ENCODE measurements around the gene L1CAM. TPM values are rescaled to one million over a fixed set of nuclear protein-coding genes. Genes with fewer than 3 reads are reported as not detected.

L1CAM gene
- total and polyA plus RNA-seq, 9 of the 15 experiments (the other 6 are each of a cell fraction or from before 2014, with no cell fraction given): 0.09 to 0.86 (median 0.26) TPM; not detected in 3

GRCh38 chrX:153897899-153898298, 11.9 kb upstream of the L1CAM start (continued):
- no peak for TF ChIP-seq ARID3B (CRISPR knock-in tag; IDR thresholded peaks at IDR 0.05; ENCODE audit: borderline replicate concordance)
- TF ChIP-seq BACH1 (tag; IDR thresholded peaks at IDR 0.05): no peak; the same call in 1 of the 2 replicates
- peak; percentile 50; the same call in 1 of the 2 replicates for TF ChIP-seq ZNF239 (CRISPR knock-in tag; IDR thresholded peaks at IDR 0.05)
- peak; percentile 88 to 96; a peak in 3 of 4 replicates for TF ChIP-seq TBL1XR1 (IDR thresholded peaks at IDR 0.05; ENCODE audit: low read length in 2 of 2)
- no peak for TF ChIP-seq CBX3 (IDR thresholded peaks at IDR 0.05; ENCODE audit: borderline replicate concordance in 1 of 2, low read length in 2 of 2)
- no peak for TF ChIP-seq SLC30A9 (CRISPR knock-in tag; IDR thresholded peaks at IDR 0.05)
- peak in 1 of 2 experiments; percentile 82 for TF ChIP-seq NCOA2 (IDR thresholded peaks at IDR 0.05; ENCODE audit: partially characterized antibody in 2 of 2)
- no peak for TF ChIP-seq SRF (CRISPR knock-in tag; IDR thresholded peaks at IDR 0.05)
- no peak for TF ChIP-seq ZFP30 (CRISPR knock-in tag; IDR thresholded peaks at IDR 0.05; ENCODE audit: borderline replicate concordance)
- no peak for TF ChIP-seq RFX1 (IDR thresholded peaks at IDR 0.05)
- TF ChIP-seq ZNF23 (CRISPR knock-in tag; IDR thresholded peaks at IDR 0.05): no peak
- TF ChIP-seq, protein P1, sequence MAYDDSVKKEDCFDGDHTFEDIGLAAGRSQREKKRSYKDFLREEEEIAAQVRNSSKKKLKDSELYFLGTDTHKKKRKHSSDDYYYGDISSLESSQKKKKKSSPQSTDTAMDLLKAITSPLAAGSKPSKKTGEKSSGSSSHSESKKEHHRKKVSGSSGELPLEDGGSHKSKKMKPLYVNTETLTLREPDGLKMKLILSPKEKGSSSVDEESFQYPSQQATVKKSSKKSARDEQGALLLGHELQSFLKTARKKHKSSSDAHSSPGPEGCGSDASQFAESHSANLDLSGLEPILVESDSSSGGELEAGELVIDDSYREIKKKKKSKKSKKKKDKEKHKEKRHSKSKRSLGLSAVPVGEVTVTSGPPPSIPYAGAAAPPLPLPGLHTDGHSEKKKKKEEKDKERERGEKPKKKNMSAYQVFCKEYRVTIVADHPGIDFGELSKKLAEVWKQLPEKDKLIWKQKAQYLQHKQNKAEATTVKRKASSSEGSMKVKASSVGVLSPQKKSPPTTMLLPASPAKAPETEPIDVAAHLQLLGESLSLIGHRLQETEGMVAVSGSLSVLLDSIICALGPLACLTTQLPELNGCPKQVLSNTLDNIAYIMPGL (CRISPR knock-in tag; IDR thresholded peaks at IDR 0.05): no peak
- peak; percentile 96 to 99 for TF ChIP-seq HDAC1 (IDR thresholded peaks at IDR 0.05)
- TF ChIP-seq ZNF639 (CRISPR knock-in tag; conservative IDR thresholded peaks at IDR 0.05 in 1 of 2, IDR thresholded peaks at IDR 0.05 in 1 of 2): no peak
- TF ChIP-seq NCOR1 (IDR thresholded peaks at IDR 0.05): peak; percentile 99
- TF ChIP-seq SOX6 (IDR thresholded peaks at IDR 0.05): peak; percentile 97
- TF ChIP-seq OTX1 (CRISPR knock-in tag; IDR thresholded peaks at IDR 0.05): no peak
- TF ChIP-seq ZNF76 (CRISPR knock-in tag; IDR thresholded peaks at IDR 0.05; ENCODE audit: borderline replicate concordance): no peak
- no peak for TF ChIP-seq RBM15 (IDR thresholded peaks at IDR 0.05; ENCODE audit: insufficient read depth, low read length)
- peak; percentile 52; the same call in 1 of the 2 replicates for TF ChIP-seq ZBTB17 (CRISPR knock-in tag; IDR thresholded peaks at IDR 0.05)
- TF ChIP-seq PML (IDR thresholded peaks at IDR 0.05; ENCODE audit: low read length): peak; percentile 99
- peak; percentile 43 for TF ChIP-seq BRD9 (IDR thresholded peaks at IDR 0.05; ENCODE audit: low read depth, partially characterized antibody)
- no peak for TF ChIP-seq STAT5B (CRISPR knock-in tag; IDR thresholded peaks at IDR 0.05)
- TF ChIP-seq ZNF740 (CRISPR knock-in tag; IDR thresholded peaks at IDR 0.05): no peak
- TF ChIP-seq ZNF740 (tag; IDR thresholded peaks at IDR 0.05): no peak

All from K562 (cell line).